ENCODE data around the gene RHEBL1. TPM values are rescaled to one million over a fixed set of nuclear protein-coding genes. Genes with fewer than 3 reads are reported as not detected.
"Not testable (repeated sequence)": the region's sequence is repeated elsewhere in the genome, so short reads cannot be mapped to it uniquely, and the experiment has no call there.

The RHEBL1 gene
- total RNA-seq, 1 experiment from 2014 or later: 1.3 TPM

GRCh38 chr12:49064767-49065152 is 5.0 kb downstream of the RHEBL1 start:
- Histone ChIP-seq H3K36me3 (ENCODE audit: insufficient read depth, low read length, poor library complexity, severe bottlenecking) (no peaks in the 10 kb centered on the region), H3K4me1 (ENCODE audit: insufficient read depth, low read length, poor library complexity, severe bottlenecking) (no peaks in the 10 kb centered on the region), H3K27ac (ENCODE audit: low read depth, low read length, poor library complexity, severe bottlenecking) (no peak overlapping the region), H3K27me3 (replicated peaks; ENCODE audit: insufficient read depth, low read depth, low read length, poor library complexity) (no peaks in the 10 kb centered on the region), H3K4me3 (ENCODE audit: low read depth, low read length, poor library complexity, severe bottlenecking) (no peak overlapping the region), H3K9me3 (ENCODE audit: low read depth, low read length, poor library complexity, severe bottlenecking) (no peaks in the 10 kb centered on the region)
- DNase-seq (ENCODE audit: low spot score): no peak
- CTCF ChIA-PET: interaction anchor here (0.5 to 2.3 kb wide), 8 partner anchors 19 to 219 kb away, joined by 3 to 17 read pairs (median 4); no protein-coding TSS in a partner anchor
- POLR2A ChIA-PET (ENCODE audit: low non-redundant PET): no interaction called here
- TF ChIP-seq EZH2 (IDR thresholded peaks at IDR 0.05; ENCODE audit: borderline replicate concordance, low read depth, low read length, poor library complexity, severe bottlenecking): no peak
- TF ChIP-seq CTCF (conservative IDR thresholded peaks at IDR 0.05; ENCODE audit: low read depth, low read length): no peak
- BruUV-seq (replicated peaks): no TSS peak
- intact Hi-C loops (cut with micrococcal nuclease; ENCODE audit: unreplicated experiment): loop anchor here (1.0 to 5.0 kb wide), 3 partner anchors 34 to 173 kb away; no protein-coding TSS in a partner anchor

- intact Hi-C loops (cut with micrococcal nuclease; ENCODE audit: unreplicated experiment): loop anchor here (5.0 kb wide), 1 partner anchor 175 kb away; no protein-coding TSS in a partner anchor
- H3K4me3 ChIP-seq (ENCODE audit: low read depth, low read length, poor library complexity, severe bottlenecking); H3K9me3 ChIP-seq (ENCODE audit: low read depth, low read length, poor library complexity, severe bottlenecking); POLR2A ChIA-PET (ENCODE audit: low non-redundant PET); H3K27ac ChIP-seq (ENCODE audit: low read depth, low read length, poor library complexity, severe bottlenecking); H3K27me3 ChIP-seq (replicated peaks; ENCODE audit: insufficient read depth, low read depth, low read length, poor library complexity); DNase-seq (ENCODE audit: low spot score); H3K36me3 ChIP-seq (ENCODE audit: insufficient read depth, low read length, poor library complexity, severe bottlenecking); BruUV-seq (replicated peaks): not testable (repeated sequence)
- CTCF ChIA-PET: interaction anchor here (0.6 kb wide), 1 partner anchor 271 kb away, joined by 4 read pairs; no protein-coding TSS in a partner anchor
- peaks cover 10% of the 10 kb centered on the region for H3K4me1 ChIP-seq (ENCODE audit: insufficient read depth, low read length, poor library complexity, severe bottlenecking)
Observed at GRCh38 chr12:49061916-49062315, 7.9 kb downstream of the RHEBL1 start.

GRCh38 chr12:49061157-49061650 is 8.6 kb downstream of the RHEBL1 start:
- POLR2A ChIA-PET (ENCODE audit: low non-redundant PET): interaction anchor here (0.6 kb wide), 1 partner anchor 1319 kb away, joined by 3 read pairs; no protein-coding TSS in a partner anchor
- no peak for DNase-seq (ENCODE audit: low spot score)
- no peaks in the 10 kb centered on the region for H3K36me3 ChIP-seq (ENCODE audit: insufficient read depth, low read length, poor library complexity, severe bottlenecking)
- CTCF ChIA-PET: no interaction called here
- H3K27me3 ChIP-seq (replicated peaks; ENCODE audit: insufficient read depth, low read depth, low read length, poor library complexity): no peaks in the 10 kb centered on the region
- H3K9me3 ChIP-seq (ENCODE audit: low read depth, low read length, poor library complexity, severe bottlenecking): no peaks in the 10 kb centered on the region
- peaks cover 17% of the 10 kb centered on the region for H3K4me1 ChIP-seq (ENCODE audit: insufficient read depth, low read length, poor library complexity, severe bottlenecking)
- H3K27ac ChIP-seq (ENCODE audit: low read depth, low read length, poor library complexity, severe bottlenecking): peak overlapping the region; percentile 100
- H3K4me3 ChIP-seq (ENCODE audit: low read depth, low read length, poor library complexity, severe bottlenecking): peak overlapping the region; percentile 98
- BruUV-seq (replicated peaks): TSS peak; percentile 69
- intact Hi-C loops (cut with micrococcal nuclease; ENCODE audit: unreplicated experiment): loop anchor here (5.0 kb wide), 1 partner anchor 176 kb away; no protein-coding TSS in a partner anchor
- TF ChIP-seq EZH2 (IDR thresholded peaks at IDR 0.05; ENCODE audit: borderline replicate concordance, low read depth, low read length, poor library complexity, severe bottlenecking) (no peak), CTCF (conservative IDR thresholded peaks at IDR 0.05; ENCODE audit: low read depth, low read length) (no peak)

Data from A673 (cell line).